Measurements from ENCODE around the gene PEX19.

Gene PEX19

DNA sequence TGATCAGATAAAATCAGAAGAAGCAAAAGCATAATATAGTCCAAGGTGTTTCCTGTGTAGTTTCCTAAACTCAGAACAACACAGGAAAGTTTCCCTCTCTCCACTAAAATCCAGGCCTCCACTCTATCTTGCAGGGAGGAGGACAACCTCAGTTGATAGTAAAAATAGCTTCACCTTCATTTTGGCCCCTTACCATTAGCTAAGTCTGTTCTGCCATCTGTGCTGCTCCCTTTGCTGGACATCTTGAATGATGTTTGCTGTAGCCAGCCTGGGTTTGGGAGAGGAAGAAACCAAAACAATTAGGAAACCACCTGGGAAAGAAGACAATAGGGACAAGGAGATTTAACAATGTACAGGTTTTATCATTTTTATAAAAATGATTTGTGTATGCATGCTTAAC lies 41.2 kb downstream of the PEX19 start:
- H3K27me3 ChIP-seq (ENCODE audit: control insufficient read depth in 2 of 2, insufficient read depth in 2 of 2, low read length in 2 of 2): no peaks in the 10 kb centered on the region
- H3K9me3 ChIP-seq (ENCODE audit: control insufficient read depth in 2 of 2, low read length in 2 of 2): no peaks in the 10 kb centered on the region
- no peaks in the 10 kb centered on the region for H3K4me1 ChIP-seq (ENCODE audit: control insufficient read depth in 2 of 2, insufficient read depth in 2 of 2, low read length in 2 of 2)
- H3K4me3 ChIP-seq (ENCODE audit: low read length in 2 of 2): no peak overlapping the region
- no peak overlapping the region for H3K9ac ChIP-seq (ENCODE audit: low read depth in 1 of 2, low read length in 2 of 2)
- no peak overlapping the region for H3K27ac ChIP-seq (ENCODE audit: low read depth in 2 of 2, low read length in 2 of 2)
- H3K36me3 ChIP-seq (ENCODE audit: control insufficient read depth in 2 of 2, insufficient read depth in 2 of 2, low read length in 2 of 2): peaks cover 19 to 36% of the 10 kb centered on the region in 2 donors

DNA sequence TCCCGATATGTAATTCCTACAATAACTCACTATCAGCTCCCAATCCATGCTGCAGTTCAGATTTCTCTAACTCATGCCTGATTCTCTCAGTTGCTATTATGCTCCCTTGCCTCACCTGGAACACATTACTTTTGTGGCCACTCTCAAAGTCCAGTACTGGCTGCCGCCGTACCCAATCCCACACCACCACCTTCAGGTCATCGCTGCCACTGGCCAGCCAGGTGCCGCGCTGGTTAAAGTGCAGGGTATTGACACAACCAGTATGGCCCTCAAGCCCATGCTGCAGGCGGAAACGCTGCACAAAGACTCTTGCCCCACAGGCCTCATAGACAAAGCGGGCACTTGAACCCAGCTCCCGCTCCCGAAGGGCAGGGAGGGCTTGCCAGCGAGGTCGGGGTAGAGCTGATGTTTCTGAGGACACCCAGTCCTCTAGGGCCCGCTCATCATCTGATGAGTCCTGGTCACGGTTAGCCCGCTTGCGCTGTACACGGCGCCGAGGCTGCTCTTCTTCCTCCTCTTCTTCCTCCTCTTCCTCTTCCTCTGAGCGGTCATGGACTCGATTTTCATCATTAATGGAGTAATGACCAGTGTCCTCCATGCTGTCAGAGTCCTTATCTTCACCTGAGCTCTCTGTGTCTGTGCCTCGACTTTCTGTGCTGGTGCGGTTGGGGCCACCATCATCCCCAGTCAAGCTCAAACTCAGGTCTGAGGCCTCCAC lies 45.2 kb downstream of the PEX19 start:
- Histone ChIP-seq H3K9ac (ENCODE audit: low read depth in 1 of 2, low read length in 2 of 2) (no peak overlapping the region), H3K9me3 (ENCODE audit: control insufficient read depth in 2 of 2, low read length in 2 of 2) (no peaks in the 10 kb centered on the region), H3K27ac (ENCODE audit: low read depth in 2 of 2, low read length in 2 of 2) (no peak overlapping the region), H3K27me3 (ENCODE audit: control insufficient read depth in 2 of 2, insufficient read depth in 2 of 2, low read length in 2 of 2) (no peaks in the 10 kb centered on the region), H3K4me1 (ENCODE audit: control insufficient read depth in 2 of 2, insufficient read depth in 2 of 2, low read length in 2 of 2) (no peaks in the 10 kb centered on the region), H3K4me3 (ENCODE audit: low read length in 2 of 2) (no peak overlapping the region), H3K36me3 (ENCODE audit: control insufficient read depth in 2 of 2, insufficient read depth in 2 of 2, low read length in 2 of 2) (peaks cover 48 to 60% of the 10 kb centered on the region in 2 donors)

DNA sequence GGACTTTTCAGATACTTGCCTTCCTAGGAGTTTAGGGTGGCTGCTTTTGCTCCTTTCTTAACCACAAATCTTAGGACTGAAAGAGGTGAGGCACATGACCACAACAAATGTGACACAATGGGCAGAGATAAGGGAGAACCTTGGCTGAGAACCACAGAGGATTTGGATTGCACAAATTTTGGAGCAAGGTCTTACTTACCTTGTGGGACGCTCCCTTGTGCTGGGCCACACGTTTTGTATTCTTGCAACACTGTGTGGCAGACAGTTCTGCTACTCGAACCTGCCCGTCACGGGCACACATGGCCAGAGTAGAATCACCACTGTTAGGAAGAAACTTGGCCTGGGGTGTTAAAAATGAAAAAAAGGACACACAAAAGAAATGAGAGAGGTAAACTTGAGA lies 46.5 kb downstream of the PEX19 start:
- H3K27me3 ChIP-seq (ENCODE audit: control insufficient read depth in 2 of 2, insufficient read depth in 2 of 2, low read length in 2 of 2): no peaks in the 10 kb centered on the region
- no peak overlapping the region for H3K27ac ChIP-seq (ENCODE audit: low read depth in 2 of 2, low read length in 2 of 2)
- peaks cover 55 to 58% of the 10 kb centered on the region in 2 donors for H3K36me3 ChIP-seq (ENCODE audit: control insufficient read depth in 2 of 2, insufficient read depth in 2 of 2, low read length in 2 of 2)
- H3K9me3 ChIP-seq (ENCODE audit: control insufficient read depth in 2 of 2, low read length in 2 of 2): no peaks in the 10 kb centered on the region
- no peaks in the 10 kb centered on the region for H3K4me1 ChIP-seq (ENCODE audit: control insufficient read depth in 2 of 2, insufficient read depth in 2 of 2, low read length in 2 of 2)
- no peak overlapping the region for H3K4me3 ChIP-seq (ENCODE audit: low read length in 2 of 2)
- H3K9ac ChIP-seq (ENCODE audit: low read depth in 1 of 2, low read length in 2 of 2): no peak overlapping the region

DNA sequence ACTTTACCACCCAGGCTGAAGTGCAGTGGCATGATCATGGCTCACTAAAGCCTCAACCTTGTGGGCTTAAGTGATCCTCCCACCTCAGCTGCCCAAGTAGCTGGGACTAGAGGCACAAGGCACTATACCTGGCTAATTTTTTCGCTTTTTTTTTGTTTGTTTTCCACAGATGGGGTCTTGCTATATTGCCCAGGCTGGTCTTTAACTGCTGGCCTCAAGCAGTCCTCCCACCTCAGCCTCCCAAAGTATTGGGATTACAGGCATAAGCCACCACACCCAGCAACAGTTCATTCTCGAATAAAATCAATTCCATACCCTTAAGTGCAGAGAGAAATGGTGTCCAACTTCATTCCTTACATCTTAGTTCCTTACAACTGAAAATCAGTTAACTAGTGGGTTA lies 47.4 kb downstream of the PEX19 start:
- Histone ChIP-seq H3K9me3 (ENCODE audit: control insufficient read depth in 2 of 2, low read length in 2 of 2) (no peaks in the 10 kb centered on the region), H3K36me3 (ENCODE audit: control insufficient read depth in 2 of 2, insufficient read depth in 2 of 2, low read length in 2 of 2) (peaks cover 52 to 55% of the 10 kb centered on the region in 2 donors), H3K9ac (ENCODE audit: low read depth in 1 of 2, low read length in 2 of 2) (no peak overlapping the region), H3K27ac (ENCODE audit: low read depth in 2 of 2, low read length in 2 of 2) (no peak overlapping the region), H3K4me1 (ENCODE audit: control insufficient read depth in 2 of 2, insufficient read depth in 2 of 2, low read length in 2 of 2) (no peaks in the 10 kb centered on the region), H3K4me3 (ENCODE audit: low read length in 2 of 2) (no peak overlapping the region), H3K27me3 (ENCODE audit: control insufficient read depth in 2 of 2, insufficient read depth in 2 of 2, low read length in 2 of 2) (no peaks in the 10 kb centered on the region)

DNA sequence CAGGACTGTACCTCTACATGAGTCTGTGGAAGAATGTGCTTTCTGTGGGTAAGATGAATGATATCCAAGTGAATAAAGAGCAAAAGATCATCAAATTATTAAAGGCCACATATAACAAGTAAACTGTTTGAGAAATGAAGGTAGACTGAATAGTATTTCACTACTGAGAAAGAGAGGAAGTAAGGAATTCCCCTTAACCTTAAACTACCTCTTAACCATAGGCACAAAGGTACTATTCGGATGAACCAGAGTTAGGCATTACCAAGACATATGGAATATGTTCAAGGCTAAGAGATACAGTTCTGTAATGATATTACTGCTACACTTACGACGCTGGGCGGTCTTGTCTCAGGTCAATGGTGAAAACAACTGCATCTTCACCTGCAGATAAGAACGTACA lies 48.1 kb downstream of the PEX19 start:
- no peaks in the 10 kb centered on the region for H3K9me3 ChIP-seq (ENCODE audit: control insufficient read depth in 2 of 2, low read length in 2 of 2)
- no peak overlapping the region for H3K9ac ChIP-seq (ENCODE audit: low read depth in 1 of 2, low read length in 2 of 2)
- H3K27ac ChIP-seq (ENCODE audit: low read depth in 2 of 2, low read length in 2 of 2): no peak overlapping the region
- peaks cover 53% of the 10 kb centered on the region in 2 donors for H3K36me3 ChIP-seq (ENCODE audit: control insufficient read depth in 2 of 2, insufficient read depth in 2 of 2, low read length in 2 of 2)
- H3K4me3 ChIP-seq (ENCODE audit: low read length in 2 of 2): no peak overlapping the region
- H3K4me1 ChIP-seq (ENCODE audit: control insufficient read depth in 2 of 2, insufficient read depth in 2 of 2, low read length in 2 of 2): no peaks in the 10 kb centered on the region
- H3K27me3 ChIP-seq (ENCODE audit: control insufficient read depth in 2 of 2, insufficient read depth in 2 of 2, low read length in 2 of 2): no peaks in the 10 kb centered on the region

DNA sequence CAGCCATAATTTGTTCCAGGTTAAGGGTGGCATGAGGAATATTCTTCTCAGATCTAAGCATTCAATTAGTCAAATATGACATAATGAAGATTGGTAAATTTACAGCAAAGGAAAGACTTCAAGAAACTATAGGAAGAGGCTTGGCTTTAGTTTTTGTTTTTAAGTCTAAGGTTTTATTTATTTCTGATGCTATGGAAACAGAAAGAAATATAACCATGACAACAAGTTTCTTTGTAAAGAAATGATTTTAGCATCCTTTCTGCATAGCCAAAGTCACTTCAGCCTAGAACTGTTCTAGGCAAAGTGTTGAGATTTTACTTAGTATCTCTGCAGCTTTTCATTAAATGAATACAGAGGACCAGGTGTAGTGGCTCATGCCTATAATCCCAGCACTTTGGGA lies 52.0 kb downstream of the PEX19 start:
- H3K4me1 ChIP-seq (ENCODE audit: control insufficient read depth in 2 of 2, insufficient read depth in 2 of 2, low read length in 2 of 2): no peaks in the 10 kb centered on the region
- no peaks in the 10 kb centered on the region for H3K27me3 ChIP-seq (ENCODE audit: control insufficient read depth in 2 of 2, insufficient read depth in 2 of 2, low read length in 2 of 2)
- no peak overlapping the region for H3K4me3 ChIP-seq (ENCODE audit: low read length in 2 of 2)
- peaks cover 57 to 58% of the 10 kb centered on the region in 2 donors for H3K36me3 ChIP-seq (ENCODE audit: control insufficient read depth in 2 of 2, insufficient read depth in 2 of 2, low read length in 2 of 2)
- no peak overlapping the region for H3K27ac ChIP-seq (ENCODE audit: low read depth in 2 of 2, low read length in 2 of 2)
- no peak overlapping the region for H3K9ac ChIP-seq (ENCODE audit: low read depth in 1 of 2, low read length in 2 of 2)
- no peaks in the 10 kb centered on the region for H3K9me3 ChIP-seq (ENCODE audit: control insufficient read depth in 2 of 2, low read length in 2 of 2)

DNA sequence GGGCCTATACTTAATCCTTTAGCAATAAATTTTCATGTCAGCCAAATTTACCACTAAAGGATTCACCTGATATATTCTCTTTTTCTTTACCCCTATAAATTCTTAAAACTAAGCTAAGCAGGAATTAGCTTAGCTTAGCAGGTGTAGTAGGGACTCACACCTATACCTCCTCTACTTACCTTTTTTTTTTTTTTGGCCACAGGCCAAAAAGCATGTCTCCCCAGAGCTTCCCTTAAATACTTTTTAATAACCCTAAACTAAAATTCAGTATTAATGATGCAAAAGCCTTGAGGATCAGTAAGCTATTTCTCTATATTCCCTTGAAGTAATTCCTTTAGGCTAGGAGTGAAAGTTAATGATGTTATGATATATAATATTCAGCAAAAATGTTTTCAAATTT lies 56.5 kb downstream of the PEX19 start:
- H3K36me3 ChIP-seq (ENCODE audit: control insufficient read depth in 2 of 2, insufficient read depth in 2 of 2, low read length in 2 of 2): peaks cover 69 to 78% of the 10 kb centered on the region in 2 donors
- no peaks in the 10 kb centered on the region for H3K27me3 ChIP-seq (ENCODE audit: control insufficient read depth in 2 of 2, insufficient read depth in 2 of 2, low read length in 2 of 2)
- H3K9ac ChIP-seq (ENCODE audit: low read depth in 1 of 2, low read length in 2 of 2): no peak overlapping the region
- H3K4me3 ChIP-seq (ENCODE audit: low read length in 2 of 2): no peak overlapping the region
- H3K9me3 ChIP-seq (ENCODE audit: control insufficient read depth in 2 of 2, low read length in 2 of 2): no peaks in the 10 kb centered on the region
- no peaks in the 10 kb centered on the region for H3K4me1 ChIP-seq (ENCODE audit: control insufficient read depth in 2 of 2, insufficient read depth in 2 of 2, low read length in 2 of 2)
- H3K27ac ChIP-seq (ENCODE audit: low read depth in 2 of 2, low read length in 2 of 2): no peak overlapping the region

DNA sequence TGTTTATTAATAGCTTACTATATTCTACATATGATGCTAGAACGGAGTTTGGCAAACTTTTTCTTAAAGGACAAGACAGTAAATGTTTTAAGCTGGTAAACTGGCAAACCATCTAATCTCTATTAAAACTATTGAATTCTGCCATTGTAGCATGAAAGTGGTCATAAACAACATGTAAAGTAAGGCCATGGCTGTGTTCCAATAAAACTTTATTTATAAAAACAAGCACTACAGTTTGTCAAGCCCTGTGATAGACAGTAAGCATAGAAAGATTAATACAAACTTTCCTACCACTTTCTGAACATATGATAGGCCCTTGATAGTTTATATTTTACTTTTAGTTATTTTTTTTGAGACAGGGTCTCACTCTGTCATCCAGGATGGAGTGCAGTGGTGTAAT lies 57.4 kb downstream of the PEX19 start:
- Histone ChIP-seq H3K4me1 (ENCODE audit: control insufficient read depth in 2 of 2, insufficient read depth in 2 of 2, low read length in 2 of 2) (no peaks in the 10 kb centered on the region), H3K9me3 (ENCODE audit: control insufficient read depth in 2 of 2, low read length in 2 of 2) (no peaks in the 10 kb centered on the region), H3K27ac (ENCODE audit: low read depth in 2 of 2, low read length in 2 of 2) (no peak overlapping the region), H3K36me3 (ENCODE audit: control insufficient read depth in 2 of 2, insufficient read depth in 2 of 2, low read length in 2 of 2) (peaks cover 77 to 84% of the 10 kb centered on the region in 2 donors), H3K4me3 (ENCODE audit: low read length in 2 of 2) (no peak overlapping the region), H3K9ac (ENCODE audit: low read depth in 1 of 2, low read length in 2 of 2) (no peak overlapping the region), H3K27me3 (ENCODE audit: control insufficient read depth in 2 of 2, insufficient read depth in 2 of 2, low read length in 2 of 2) (no peaks in the 10 kb centered on the region)

DNA sequence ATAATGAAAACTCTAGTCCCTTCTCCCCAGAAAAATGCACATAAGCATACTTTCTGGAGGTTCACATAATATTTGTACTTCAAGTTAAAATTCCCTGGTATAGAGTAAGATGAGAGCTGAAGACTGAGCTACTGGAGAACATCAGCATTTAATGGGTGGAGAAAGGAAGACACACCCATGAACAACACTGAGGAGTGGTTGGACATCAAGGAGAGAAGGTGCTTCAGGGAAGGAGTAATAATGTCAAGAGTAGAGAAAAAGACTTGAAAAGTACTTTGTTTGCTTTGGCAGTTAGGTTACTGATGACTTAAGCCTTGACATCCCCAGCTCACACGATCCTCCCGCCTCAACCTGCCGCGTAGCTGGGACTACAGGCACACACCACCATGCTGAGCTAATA lies 57.9 kb downstream of the PEX19 start:
- H3K27me3 ChIP-seq (ENCODE audit: control insufficient read depth in 2 of 2, insufficient read depth in 2 of 2, low read length in 2 of 2): no peaks in the 10 kb centered on the region
- H3K27ac ChIP-seq (ENCODE audit: low read depth in 2 of 2, low read length in 2 of 2): no peak overlapping the region
- peaks cover 81 to 90% of the 10 kb centered on the region in 2 donors for H3K36me3 ChIP-seq (ENCODE audit: control insufficient read depth in 2 of 2, insufficient read depth in 2 of 2, low read length in 2 of 2)
- H3K9me3 ChIP-seq (ENCODE audit: control insufficient read depth in 2 of 2, low read length in 2 of 2): no peaks in the 10 kb centered on the region
- no peak overlapping the region for H3K9ac ChIP-seq (ENCODE audit: low read depth in 1 of 2, low read length in 2 of 2)
- H3K4me3 ChIP-seq (ENCODE audit: low read length in 2 of 2): no peak overlapping the region
- H3K4me1 ChIP-seq (ENCODE audit: control insufficient read depth in 2 of 2, insufficient read depth in 2 of 2, low read length in 2 of 2): no peaks in the 10 kb centered on the region

All from mucosa of rectum (tissue), 2 donors.